Lower leg skin (tissue), 4 donors: ENCODE measurements around the gene CCDC172. TPM values are rescaled to one million over a fixed set of nuclear protein-coding genes. Genes with fewer than 3 reads are reported as not detected.

Source experiments
- DNase-seq, 2 donors: peaks; one replicate each; pipeline ENCODE4 v3.0.0-alpha.2; 2019; ENCODE audit warnings: low spot score in 2 of 2
- H3K4me3 ChIP-seq: fragments of 200-600 bp; sonication (generic); 2 replicates; pipeline ENCODE4 v1.5.1; 2017; ENCODE audit warnings: mild to moderate bottlenecking, low read depth; ENCODE audit not compliant: poor library complexity, severe bottlenecking
- POLR2A ChIP-seq, 2 donors: fragments of 450-650 bp; IDR thresholded peaks; one replicate each; pipeline ENCODE4 v1.6.1; 2016 to 2017; ENCODE audit warnings: antibody characterized with exemption in 2 of 2, mild to moderate bottlenecking in 1 of 2, moderate library complexity in 1 of 2
- WGBS, 2 donors: methylation state at CpG; one replicate each; pipeline ENCODE4 v1.1.5; 2018; 5-methylcytosine and 5-hydroxymethylcytosine counted together
- intact Hi-C: fragments of 100-400 bp; cut with DNase I; formaldehyde crosslinking; loops from one replicate; pipeline ENCODE4 v1.15.0; 2023; ENCODE audit warnings: low total_unique reads
- total RNA-seq, 4 donors: library from RNA; depleted of rRNA; stranded (reverse); fragments of >200 nt; gene quantifications; one replicate each; pipeline ENCODE4 v1.1.0, GENCODE V29; 2016
- TF ChIP-seq, protein P1 (sequence below), 3 donors: fragments of 450-650 bp; IDR thresholded peaks; one replicate each; pipeline ENCODE4 v1.5.1; 2016; ENCODE audit warnings: antibody characterized with exemption in 3 of 3, mild to moderate bottlenecking in 3 of 3, moderate library complexity in 2 of 3

CCDC172 gene, protein sequence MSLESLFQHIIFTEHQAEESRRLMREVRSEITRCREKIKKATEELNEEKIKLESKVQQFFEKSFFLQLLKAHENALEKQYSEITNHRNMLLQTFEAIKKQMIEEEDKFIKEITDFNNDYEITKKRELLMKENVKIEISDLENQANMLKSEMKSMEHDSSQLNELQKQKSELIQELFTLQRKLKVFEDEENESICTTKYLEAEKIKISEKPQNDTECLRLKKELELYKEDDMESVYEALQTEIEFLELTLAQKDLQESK
- not detected for total RNA-seq

DNA sequence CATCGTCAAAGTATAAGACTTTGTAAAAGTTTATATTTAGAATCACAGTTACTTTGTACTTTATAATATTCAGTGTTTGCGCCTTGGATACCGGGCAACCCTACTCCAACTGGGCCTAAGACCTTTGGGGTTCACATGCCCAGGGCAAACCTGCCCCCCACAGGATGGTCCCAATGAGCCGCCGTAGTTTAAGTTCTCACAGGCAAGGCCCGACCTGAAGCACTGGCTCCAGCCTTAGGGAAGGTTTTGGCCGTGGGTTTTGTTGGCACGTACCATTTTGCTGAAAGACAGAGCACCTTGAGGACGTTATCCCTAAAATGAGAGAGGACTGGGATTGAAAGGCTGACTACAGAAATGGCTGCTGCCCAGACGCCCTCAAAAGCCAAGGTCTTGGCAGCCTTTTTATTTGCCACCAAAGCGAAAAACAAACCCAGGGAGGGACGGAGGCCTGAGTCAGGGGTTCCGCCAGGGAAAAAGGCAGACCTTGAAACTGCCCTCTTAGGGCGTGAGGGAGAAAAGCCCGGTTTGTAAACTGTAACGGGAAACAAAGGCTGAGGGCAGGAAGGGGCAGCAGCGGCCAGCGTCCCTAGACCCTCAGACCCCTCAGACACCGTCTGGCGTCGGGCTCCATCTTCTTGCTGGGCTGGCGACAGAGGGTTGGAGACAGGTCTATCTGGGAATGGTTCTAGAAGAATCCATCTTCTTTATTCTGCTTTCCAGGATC lies at the start of gene CCDC172:
TSS of gene CCDC172 (plus strand) at position 222 of the 724 bp plus-strand sequence. CDS start 564 bp downstream, outside the sequence.
- DNase-seq, result no peak
- TF ChIP-seq POLR2A (IDR thresholded peaks at IDR 0.05), result no peak
- TF ChIP-seq, protein P1, sequence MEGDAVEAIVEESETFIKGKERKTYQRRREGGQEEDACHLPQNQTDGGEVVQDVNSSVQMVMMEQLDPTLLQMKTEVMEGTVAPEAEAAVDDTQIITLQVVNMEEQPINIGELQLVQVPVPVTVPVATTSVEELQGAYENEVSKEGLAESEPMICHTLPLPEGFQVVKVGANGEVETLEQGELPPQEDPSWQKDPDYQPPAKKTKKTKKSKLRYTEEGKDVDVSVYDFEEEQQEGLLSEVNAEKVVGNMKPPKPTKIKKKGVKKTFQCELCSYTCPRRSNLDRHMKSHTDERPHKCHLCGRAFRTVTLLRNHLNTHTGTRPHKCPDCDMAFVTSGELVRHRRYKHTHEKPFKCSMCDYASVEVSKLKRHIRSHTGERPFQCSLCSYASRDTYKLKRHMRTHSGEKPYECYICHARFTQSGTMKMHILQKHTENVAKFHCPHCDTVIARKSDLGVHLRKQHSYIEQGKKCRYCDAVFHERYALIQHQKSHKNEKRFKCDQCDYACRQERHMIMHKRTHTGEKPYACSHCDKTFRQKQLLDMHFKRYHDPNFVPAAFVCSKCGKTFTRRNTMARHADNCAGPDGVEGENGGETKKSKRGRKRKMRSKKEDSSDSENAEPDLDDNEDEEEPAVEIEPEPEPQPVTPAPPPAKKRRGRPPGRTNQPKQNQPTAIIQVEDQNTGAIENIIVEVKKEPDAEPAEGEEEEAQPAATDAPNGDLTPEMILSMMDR (IDR thresholded peaks at IDR 0.05), result no peak
- WGBS, 2 donors, result 77 to 78% methylated on average over 22 of the region's 22 CpGs
- no peak within 1 kb of the TSS for H3K4me3 ChIP-seq
- intact Hi-C loops, result no loop called here

DNA sequence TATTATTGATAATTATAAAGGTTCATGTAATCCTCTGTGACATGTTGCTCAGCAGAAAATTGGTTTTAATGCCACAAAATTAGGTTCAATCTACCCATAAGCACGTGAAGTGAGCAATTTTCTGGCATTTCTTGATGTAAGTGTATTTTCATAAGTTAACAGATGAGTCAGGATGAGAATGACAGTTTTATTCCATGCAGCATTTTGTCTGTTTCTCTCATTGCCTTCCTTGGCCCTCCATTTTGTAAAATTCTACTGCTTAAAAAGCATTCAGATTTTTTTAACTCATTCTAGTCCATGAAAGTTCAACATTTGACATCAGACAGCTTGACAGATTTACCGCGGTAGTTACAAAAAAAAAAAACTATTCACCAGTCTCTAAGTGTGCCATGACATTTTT lies 47.3 kb upstream of the CCDC172 start:
- WGBS, 2 donors, result 92 to 95% methylated on average over 3 of the region's 3 CpGs
- H3K4me3 ChIP-seq, result no peak overlapping the region
- intact Hi-C loops, result loop anchor here (5.0 kb wide), 1 partner anchor 925 kb away; no protein-coding TSS in a partner anchor
- TF ChIP-seq POLR2A (IDR thresholded peaks at IDR 0.05), result no peak
- TF ChIP-seq, protein P1 (IDR thresholded peaks at IDR 0.05), result no peak
- no peak for DNase-seq

DNA sequence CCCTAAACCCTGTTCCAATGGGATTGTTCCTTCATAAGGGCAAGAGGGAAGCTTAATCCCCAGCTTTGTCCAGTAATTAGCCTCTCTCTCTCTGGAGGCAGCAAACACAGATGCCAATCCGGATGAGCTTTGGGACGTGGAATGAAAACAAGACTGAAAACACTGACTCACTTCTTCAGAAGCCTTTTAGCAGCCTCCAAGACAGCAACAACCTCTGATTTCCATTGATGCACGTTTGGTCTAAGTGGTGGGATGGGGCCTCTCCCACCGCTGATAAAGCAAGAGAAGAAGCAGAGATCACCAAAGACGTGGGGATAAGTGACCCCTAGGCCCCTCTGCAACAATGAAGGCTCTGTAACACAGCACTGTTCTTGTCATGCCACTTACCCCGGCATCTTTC lies 45.4 kb upstream of the CCDC172 start:
- TF ChIP-seq, protein P1 (IDR thresholded peaks at IDR 0.05), result no peak
- TF ChIP-seq POLR2A (IDR thresholded peaks at IDR 0.05), result no peak
- 69% methylated on average over 6 of the region's 6 CpGs for WGBS, 2 donors
- intact Hi-C loops, result loop anchor here (5.0 kb wide), 1 partner anchor 927 kb away; no protein-coding TSS in a partner anchor
- DNase-seq, result no peak
- no peak overlapping the region for H3K4me3 ChIP-seq

DNA sequence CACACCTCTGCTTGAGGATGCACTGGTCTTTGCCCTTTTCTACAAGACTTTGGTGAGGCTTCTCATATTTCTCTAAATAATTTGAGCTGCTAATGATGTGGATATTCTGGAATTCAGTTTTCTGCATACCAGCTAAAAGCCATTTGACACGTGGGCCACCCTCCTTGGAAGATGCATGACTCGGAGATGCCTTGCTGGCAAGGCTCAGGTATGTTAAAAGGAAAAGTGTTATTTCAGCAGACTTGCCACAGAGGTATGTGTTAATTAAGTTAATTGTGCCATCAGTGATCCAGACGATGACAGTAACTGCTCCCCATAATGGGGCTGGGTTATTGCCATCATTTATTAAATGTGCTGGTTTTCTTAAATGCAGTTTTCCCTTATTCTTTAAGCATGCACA lies 42.5 kb upstream of the CCDC172 start:
- H3K4me3 ChIP-seq, result no peak overlapping the region
- no peak for DNase-seq
- WGBS, 2 donors, result 51 to 61% methylated on average over 3 of the region's 3 CpGs
- intact Hi-C loops, result no loop called here
- TF ChIP-seq, protein P1 (IDR thresholded peaks at IDR 0.05), result no peak
- no peak for TF ChIP-seq POLR2A (IDR thresholded peaks at IDR 0.05)

DNA sequence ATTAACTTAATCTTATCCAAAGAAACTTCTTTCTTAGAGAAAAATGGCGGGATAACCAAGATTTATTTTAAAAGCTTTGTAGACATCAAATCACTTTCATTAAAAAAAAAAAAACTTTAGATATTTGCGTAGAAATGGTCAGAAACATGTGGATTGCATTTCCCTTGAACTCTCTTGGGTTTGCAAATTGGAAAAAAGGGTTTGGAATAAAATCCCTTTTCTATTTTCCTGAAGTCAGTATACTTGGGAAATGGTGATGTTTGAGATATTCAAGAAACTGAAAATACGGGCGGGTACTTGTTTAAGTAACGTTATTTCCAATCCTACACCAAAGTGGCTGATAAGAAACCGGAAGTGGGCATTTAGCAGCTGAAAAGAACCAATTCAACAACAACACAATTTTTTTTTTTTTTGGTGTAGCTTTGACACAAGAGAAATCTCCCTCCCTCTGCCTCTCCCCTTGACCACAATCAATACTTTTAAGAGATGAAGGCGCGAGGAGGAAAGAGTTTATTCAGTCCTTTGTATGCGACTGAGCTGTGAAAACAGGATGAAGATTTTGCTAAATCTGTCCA lies 37.5 kb upstream of the CCDC172 start:
- intact Hi-C loops, result loop anchor here (5.0 kb wide), 1 partner anchor 489 kb away; no protein-coding TSS in a partner anchor
- 76 to 80% methylated on average over 9 of the region's 9 CpGs for WGBS, 2 donors
- no peak for TF ChIP-seq POLR2A (IDR thresholded peaks at IDR 0.05)
- TF ChIP-seq, protein P1 (IDR thresholded peaks at IDR 0.05), result no peak
- no peak overlapping the region for H3K4me3 ChIP-seq
- DNase-seq, result no peak
